HG03457 (cell line): ENCODE data around the gene ACE.

Experiments
- ATAC-seq: cut with Tn5 transposase; IDR thresholded peaks from one replicate; pipeline ENCODE4 v1.9.1; 2021; ENCODE audit warnings: moderate number of reproducible peaks; ENCODE audit not compliant: unreplicated experiment

The ACE gene

DNA sequence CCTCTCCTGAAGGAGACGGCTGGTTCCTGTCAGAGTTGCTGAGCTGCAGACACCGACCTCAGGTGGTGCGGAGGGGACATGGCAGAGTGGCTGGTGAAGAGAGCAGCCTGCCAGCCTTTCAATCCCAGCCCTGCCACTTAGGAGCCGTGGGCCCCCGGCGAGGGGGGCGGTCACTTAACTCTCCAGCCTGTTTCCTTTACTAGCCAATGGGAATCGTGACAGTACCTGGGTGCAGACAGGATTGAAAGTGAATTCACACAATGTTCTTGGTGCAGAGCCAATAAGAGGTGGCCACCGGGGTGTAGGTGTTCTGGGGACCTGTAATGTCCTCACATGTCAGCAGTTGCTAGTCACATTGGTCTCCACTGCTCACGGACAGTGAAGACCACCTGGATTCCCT lies 13.5 kb downstream of the ACE start:
- no peak for ATAC-seq

- ATAC-seq: no peak
Observed at GRCh38 chr17:63490858-63491400, 14.1 kb downstream of the ACE start.

DNA sequence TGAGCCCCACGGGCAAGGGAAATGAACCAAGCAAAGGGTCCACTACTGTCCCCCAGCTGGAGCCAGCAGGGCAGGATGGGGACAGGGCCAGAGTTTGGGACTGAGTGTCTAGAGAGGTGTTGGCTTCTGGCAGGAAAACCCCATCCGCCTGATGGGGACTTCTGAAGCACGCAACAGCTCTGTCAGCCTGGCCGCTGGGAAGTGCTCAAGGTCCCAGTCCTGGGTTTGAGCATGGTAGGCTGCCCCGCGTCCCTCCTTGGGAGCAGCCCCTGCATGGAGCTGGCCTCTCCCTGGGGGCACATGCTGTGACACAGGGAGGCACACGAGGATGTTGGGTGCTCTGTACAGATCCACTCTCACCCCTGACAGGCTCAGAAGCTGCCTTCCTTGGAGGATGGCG lies 14.6 kb downstream of the ACE start:
- ATAC-seq: no peak

DNA sequence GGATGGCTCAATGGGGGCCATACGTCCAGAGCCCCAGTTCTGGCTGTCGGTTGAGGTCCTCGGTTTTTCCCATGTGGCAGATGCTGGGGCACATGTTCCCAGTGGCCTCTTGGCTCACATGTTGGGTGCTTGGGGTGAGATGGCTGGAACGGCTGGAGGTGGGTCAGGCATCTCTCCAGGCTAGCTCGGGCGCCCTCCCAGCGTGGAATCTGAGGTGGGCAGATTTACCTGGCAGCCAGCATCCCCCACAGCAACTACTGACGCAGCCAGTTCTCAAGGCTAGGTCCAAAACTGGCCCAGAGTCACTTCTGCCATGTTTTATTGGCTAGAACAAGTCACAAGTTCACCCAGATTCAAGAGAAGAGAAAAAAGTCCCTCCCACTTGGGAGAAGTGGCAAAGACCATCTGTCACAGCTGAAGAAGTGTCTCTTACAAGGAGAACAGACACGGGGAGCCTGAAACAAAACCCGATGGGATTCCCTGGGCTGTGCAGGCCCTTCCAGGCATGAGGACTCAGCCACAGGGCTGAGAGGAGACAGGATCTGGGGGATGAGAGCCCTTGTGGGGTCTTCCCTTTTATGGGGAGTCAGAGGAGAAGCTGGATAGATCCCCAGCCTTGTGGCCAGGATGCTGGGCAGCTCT lies 15.2 kb downstream of the ACE start:
- no peak for ATAC-seq

DNA sequence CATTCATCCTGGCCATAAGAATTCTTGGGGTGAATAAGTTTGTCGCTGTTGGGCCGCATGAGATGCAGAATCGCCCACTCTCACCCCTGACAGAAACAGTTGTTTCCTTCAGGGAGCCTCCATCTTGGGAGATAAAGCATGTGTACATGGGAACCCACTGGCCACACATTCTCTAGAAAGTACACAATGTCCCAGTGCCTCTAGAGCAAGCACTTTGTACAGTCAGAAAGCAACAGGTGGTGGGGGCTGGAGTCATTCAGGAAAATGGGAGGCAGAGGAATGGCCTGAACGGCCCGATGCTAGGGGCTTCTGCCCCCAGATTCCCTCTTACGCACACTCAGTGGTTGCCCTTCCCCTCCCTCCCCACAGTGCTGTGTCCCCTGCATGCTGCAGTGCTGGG lies 16.1 kb downstream of the ACE start:
- ATAC-seq: no peak

GRCh38 chr17:63493411-63493810 lies 16.6 kb downstream of the ACE start:
- no peak for ATAC-seq

DNA sequence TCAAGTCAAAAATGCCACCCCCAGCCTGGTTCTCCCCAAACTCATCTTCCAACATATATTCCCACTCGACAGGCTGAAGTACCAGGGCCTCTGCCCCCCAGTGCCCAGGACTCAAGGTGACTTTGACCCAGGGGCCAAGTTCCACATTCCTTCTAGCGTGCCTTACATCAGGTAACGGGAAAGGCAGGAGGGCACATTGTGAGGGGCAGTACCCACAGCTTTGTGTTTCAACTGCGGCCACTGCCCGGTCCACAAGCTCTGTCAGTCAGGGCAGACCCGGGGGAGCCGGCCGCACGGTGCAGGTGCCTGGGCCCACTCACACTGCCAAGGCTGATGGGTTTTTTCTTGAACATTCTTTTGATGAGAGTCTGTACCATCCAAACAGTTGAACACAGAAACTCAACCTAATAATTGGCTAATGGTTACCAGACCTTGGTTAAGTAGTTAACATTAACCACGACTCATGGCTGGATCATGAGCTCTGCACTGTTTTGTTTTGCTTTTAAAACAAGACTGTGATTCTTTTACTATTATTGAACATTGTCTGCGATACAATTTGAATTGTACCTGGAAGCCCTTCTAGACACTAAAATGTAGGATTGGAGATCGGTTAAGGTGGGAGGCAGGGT lies 17.6 kb downstream of the ACE start:
- ATAC-seq: no peak

- no peak for ATAC-seq
Observed at GRCh38 chr17:63495491-63495890, 18.6 kb downstream of the ACE start.

- ATAC-seq: no peak
Observed at GRCh38 chr17:63496177-63496576, 19.3 kb downstream of the ACE start.

DNA sequence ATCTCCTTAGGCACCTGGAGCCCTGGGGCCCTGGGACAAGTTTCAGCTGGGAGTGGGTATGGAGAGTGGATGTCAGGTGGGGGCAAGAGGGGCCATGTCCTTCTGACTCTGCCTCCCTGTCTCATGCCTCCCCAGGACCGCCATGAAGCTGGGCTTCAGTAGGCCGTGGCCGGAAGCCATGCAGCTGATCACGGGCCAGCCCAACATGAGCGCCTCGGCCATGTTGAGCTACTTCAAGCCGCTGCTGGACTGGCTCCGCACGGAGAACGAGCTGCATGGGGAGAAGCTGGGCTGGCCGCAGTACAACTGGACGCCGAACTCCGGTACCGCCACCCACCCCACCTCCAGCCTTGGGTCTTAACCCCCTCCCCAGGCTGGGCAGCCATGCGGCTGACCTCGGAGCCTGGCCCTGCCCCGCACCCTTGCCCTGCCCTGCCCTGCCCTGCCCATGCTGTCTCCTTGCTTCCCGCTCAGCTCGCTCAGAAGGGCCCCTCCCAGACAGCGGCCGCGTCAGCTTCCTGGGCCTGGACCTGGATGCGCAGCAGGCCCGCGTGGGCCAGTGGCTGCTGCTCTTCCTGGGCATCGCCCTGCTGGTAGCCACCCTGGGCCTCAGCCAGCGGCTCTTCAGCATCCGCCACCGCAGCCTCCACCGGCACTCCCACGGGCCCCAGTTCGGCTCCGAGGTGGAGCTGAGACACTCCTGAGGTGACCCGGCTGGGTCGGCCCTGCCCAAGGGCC lies 20.0 kb downstream of the ACE start:
- ATAC-seq: no peak

- no peak for ATAC-seq
Observed at GRCh38 chr17:63497708-63498483, 21.0 kb downstream of the ACE start.

DNA sequence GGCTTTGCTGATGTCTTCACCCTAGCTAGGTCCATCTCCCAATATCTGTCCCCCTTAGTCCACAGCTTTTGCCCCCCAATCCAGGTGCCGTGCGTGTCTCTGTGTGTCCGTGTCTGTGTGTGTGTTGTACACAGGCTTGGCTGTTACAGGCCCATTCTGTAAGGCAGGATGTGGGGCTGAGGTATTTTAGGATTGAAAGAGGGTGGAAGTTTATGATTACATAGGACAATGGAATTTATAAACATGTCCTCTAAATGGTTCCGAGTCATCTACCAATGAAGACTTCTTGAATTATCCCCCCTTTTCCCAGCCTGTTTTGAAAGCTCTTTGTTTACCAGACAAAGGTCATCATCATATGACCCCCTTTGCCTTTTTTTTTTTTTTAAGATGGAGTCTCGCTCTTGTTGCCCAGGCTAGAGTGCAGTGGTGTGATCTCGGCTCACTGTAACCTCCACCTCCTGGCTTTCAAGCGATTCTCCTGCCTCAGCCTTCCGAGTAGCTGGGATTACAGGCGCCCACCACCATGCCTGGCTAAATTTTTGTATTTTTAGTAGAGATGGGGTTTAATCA lies 21.9 kb downstream of the ACE start:
- ATAC-seq: no peak

- ATAC-seq: no peak
Observed at GRCh38 chr17:63500543-63501390, 23.9 kb downstream of the ACE start.

GRCh38 chr17:63503341-63503705 lies 26.5 kb downstream of the ACE start:
- ATAC-seq: no peak

DNA sequence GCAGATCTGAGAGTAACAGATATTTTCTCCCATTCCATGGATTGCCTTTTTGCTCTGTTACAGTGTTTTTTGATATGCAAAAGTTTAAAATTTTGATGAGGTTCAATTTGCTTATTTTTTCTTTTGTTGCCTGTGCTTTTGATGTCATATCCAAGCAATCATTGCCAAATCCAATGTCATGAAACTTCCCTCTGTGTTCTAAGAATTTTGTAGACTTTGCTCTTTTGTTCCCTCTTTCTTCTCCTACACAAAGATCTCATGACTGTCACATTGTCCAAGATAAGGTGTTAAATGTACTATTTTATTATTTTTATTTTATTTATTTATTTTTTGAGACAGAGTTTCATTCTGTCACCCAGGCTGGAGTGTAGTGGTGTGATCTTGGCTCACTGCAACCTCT lies 27.4 kb downstream of the ACE start:
- no peak for ATAC-seq

DNA sequence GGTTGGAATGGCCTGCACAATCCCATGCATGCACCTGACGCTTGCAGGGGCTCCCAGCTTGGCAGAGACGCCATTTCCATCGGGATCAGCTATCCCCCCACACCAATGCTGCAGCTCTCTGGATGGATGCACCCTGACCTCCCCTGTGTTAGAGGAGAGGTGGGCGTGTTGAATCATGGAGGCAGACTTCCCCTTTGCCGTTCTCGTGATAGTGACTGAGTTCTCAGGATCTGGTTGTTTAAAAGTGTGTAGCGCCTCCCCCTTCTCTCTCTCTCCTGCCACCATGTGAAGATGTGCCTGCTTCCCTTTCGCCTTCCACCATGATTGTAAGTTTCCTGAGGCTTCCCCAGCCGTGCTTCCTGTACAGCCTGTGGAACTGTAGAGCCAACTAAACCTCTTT lies 28.5 kb downstream of the ACE start:
- no peak for ATAC-seq

DNA sequence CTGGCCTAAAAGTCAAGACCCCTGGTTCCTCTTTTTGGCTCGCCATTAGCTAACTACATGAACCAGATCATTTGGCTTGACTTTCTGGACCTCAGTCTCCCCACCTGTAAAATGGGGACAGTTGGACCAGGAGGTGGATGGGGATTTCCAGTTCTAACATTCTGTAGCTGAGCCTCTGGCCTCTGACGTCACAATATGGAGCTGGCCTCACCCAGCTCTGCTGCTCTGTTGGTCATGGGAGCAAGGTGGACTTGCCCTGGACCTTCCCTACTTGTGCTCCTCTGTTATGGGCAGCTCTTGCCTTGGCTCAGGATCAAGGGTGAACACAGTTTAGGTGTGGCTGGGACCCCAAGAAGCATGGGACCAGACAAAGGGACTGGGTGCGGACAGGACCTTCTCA lies 29.8 kb downstream of the ACE start:
- ATAC-seq: no peak

DNA sequence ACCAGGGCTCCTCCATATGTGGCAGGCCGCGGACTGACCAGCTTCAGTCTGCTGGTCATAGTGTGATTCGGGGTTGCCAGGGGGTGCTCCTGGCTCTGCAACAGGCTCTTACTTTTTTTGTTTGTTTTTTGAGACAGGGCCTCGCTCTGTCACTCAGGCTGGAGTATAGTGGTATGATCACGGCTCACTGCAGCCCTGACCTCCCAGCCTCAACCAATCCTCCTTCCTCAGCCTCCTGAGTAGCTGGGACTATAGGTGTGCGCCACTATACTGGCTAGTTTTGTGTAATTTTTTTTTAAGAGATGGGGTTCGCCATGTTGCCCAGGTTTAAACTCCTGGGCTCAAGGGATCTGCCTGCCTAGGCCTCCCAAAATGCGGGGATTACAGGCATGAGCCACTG lies 34.5 kb downstream of the ACE start:
- ATAC-seq: no peak

DNA sequence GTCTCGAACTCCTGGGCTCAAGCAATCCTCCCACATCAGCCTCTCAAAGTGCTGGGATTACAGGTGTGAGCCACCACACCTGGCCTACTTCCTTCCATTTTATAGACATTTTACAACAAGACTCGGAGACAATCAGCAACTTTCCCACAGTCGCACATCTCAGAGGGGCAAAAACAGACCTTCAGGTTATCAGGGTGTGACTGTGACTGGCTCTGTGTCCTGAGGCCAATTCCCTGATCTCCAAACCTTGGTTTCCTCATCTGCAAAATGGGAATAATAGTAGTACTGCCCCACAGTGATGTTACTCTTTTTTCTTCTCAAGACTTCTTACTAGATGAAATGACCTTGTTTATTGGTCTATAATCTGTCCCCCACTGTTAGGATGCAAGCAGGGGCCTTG lies 35.5 kb downstream of the ACE start:
- no peak for ATAC-seq
